Measurements from ENCODE around the gene MGAT5. TPM values are rescaled to one million over a fixed set of nuclear protein-coding genes. Genes with fewer than 3 reads are reported as not detected.

Gene MGAT5
- total RNA-seq, 4 donors from 2014 or later, result 32.4 to 65.9 (median 46.6) TPM

GRCh38 chr2:134426721-134427120, 172.8 kb downstream of the MGAT5 start:
- H3K36me3 ChIP-seq, result peaks cover 0 to 66% of the 10 kb centered on the region in 2 donors
- H3K9me3 ChIP-seq, result no peaks in the 10 kb centered on the region
- no peak overlapping the region for H3K4me3 ChIP-seq
- H3K27me3 ChIP-seq, result no peaks in the 10 kb centered on the region
- 90 to 93% methylated on average over 3 of the region's 3 CpGs for WGBS, 2 donors (ENCODE audit: low coverage in 1 of 2)
- H3K27ac ChIP-seq, result no peak overlapping the region
- ATAC-seq, result no peak
- TF ChIP-seq POLR2A (IDR thresholded peaks at IDR 0.05) (no peak), POLR2AphosphoS5 (IDR thresholded peaks at IDR 0.05) (no peak)
- no peaks in the 10 kb centered on the region for H3K4me1 ChIP-seq

- H3K27me3 ChIP-seq, result no peaks in the 10 kb centered on the region
- H3K4me3 ChIP-seq, result no peak overlapping the region
- no peaks in the 10 kb centered on the region for H3K9me3 ChIP-seq
- no peaks in the 10 kb centered on the region for H3K4me1 ChIP-seq
- peaks cover 0 to 70% of the 10 kb centered on the region in 2 donors for H3K36me3 ChIP-seq
- 96 to 100% methylated on average over 1 to 4 of the region's 4 CpGs for WGBS, 2 donors (ENCODE audit: low coverage in 1 of 2)
- ATAC-seq, result no peak
- no peak overlapping the region for H3K27ac ChIP-seq
- TF ChIP-seq CTCF (IDR thresholded peaks at IDR 0.05) (no peak), POLR2A (IDR thresholded peaks at IDR 0.05) (no peak), POLR2AphosphoS5 (IDR thresholded peaks at IDR 0.05) (no peak), EP300 (IDR thresholded peaks at IDR 0.05) (no peak)
Measured at GRCh38 chr2:134429886-134430285, 176.0 kb downstream of the MGAT5 start.

- TF ChIP-seq POLR2A (IDR thresholded peaks at IDR 0.05) (no peak), POLR2AphosphoS5 (IDR thresholded peaks at IDR 0.05) (no peak), EP300 (IDR thresholded peaks at IDR 0.05) (no peak), CTCF (IDR thresholded peaks at IDR 0.05) (no peak)
- no peak for ATAC-seq
- Histone ChIP-seq H3K9me3 (no peaks in the 10 kb centered on the region), H3K4me3 (no peak overlapping the region), H3K27me3 (no peaks in the 10 kb centered on the region), H3K27ac (no peak overlapping the region), H3K4me1 (no peaks in the 10 kb centered on the region), H3K36me3 (peaks cover 0 to 90% of the 10 kb centered on the region in 2 donors)
- WGBS, 2 donors (ENCODE audit: low coverage in 1 of 2), result 71 to 94% methylated on average over 1 to 2 of the region's 2 CpGs
Measured at GRCh38 chr2:134431838-134432434, 178.1 kb downstream of the MGAT5 start.

GRCh38 chr2:134432435-134432883, 178.6 kb downstream of the MGAT5 start:
- no peak for ATAC-seq
- Histone ChIP-seq H3K27me3 (no peaks in the 10 kb centered on the region), H3K27ac (no peak overlapping the region), H3K36me3 (peaks cover 0 to 95% of the 10 kb centered on the region in 2 donors), H3K9me3 (no peaks in the 10 kb centered on the region), H3K4me3 (no peak overlapping the region), H3K4me1 (no peaks in the 10 kb centered on the region)
- no peak for TF ChIP-seq EP300 (IDR thresholded peaks at IDR 0.05)
- TF ChIP-seq POLR2AphosphoS5 (IDR thresholded peaks at IDR 0.05), result no peak
- TF ChIP-seq CTCF (IDR thresholded peaks at IDR 0.05), result no peak
- no peak for TF ChIP-seq POLR2A (IDR thresholded peaks at IDR 0.05)
- WGBS, 2 donors (ENCODE audit: low coverage in 1 of 2), result 100% methylated on average over 3 of the region's 3 CpGs

DNA sequence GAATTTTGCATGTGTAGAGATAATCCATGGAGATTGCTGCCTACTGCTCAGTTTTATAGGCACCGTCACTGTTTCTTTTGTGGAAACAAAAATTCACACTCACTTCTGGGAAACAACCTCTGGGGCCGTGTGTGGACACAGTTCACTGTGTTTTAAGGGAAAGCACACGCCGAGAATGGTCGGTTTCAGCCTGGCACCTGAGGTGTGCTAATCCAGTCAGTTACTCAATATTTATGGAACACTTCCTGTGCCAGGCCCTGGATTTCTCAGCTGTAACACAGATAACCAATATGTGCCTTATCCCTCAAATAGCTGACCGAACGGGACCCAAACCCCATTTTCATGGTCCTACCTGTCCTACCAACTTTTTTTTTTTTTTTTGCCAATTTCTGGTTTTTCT, 179.6 kb downstream of the MGAT5 start:
- TF ChIP-seq POLR2A (IDR thresholded peaks at IDR 0.05) (no peak), EP300 (IDR thresholded peaks at IDR 0.05) (no peak), POLR2AphosphoS5 (IDR thresholded peaks at IDR 0.05) (no peak), CTCF (IDR thresholded peaks at IDR 0.05) (no peak)
- no peak for ATAC-seq
- Histone ChIP-seq H3K4me1 (no peaks in the 10 kb centered on the region), H3K27ac (no peak overlapping the region), H3K4me3 (no peak overlapping the region), H3K36me3 (peaks cover 0 to 88% of the 10 kb centered on the region in 2 donors), H3K27me3 (no peaks in the 10 kb centered on the region), H3K9me3 (no peaks in the 10 kb centered on the region)
- 94 to 100% methylated on average over 3 to 7 of the region's 7 CpGs for WGBS, 2 donors (ENCODE audit: low coverage in 1 of 2)
